ENCODE results near the gene OXCT2.

Gene OXCT2

GRCh38 chr1:39733161-39733560 is 38.0 kb downstream of the OXCT2 start:
- no peak for DNase-seq (ENCODE audit: low read depth)

- no peak for DNase-seq (ENCODE audit: low read depth)
These were observed 38.4 kb downstream of the OXCT2 start for GRCh38 chr1:39732730-39733129.

GRCh38 chr1:39729842-39730241 is 41.3 kb downstream of the OXCT2 start:
- no peak for DNase-seq (ENCODE audit: low read depth)

- DNase-seq (ENCODE audit: low read depth): no peak
These were observed 42.1 kb downstream of the OXCT2 start for GRCh38 chr1:39729030-39729429.

GRCh38 chr1:39727932-39728317 is 43.2 kb downstream of the OXCT2 start:
- DNase-seq (ENCODE audit: low read depth): no peak

GRCh38 chr1:39727221-39727931 is 43.8 kb downstream of the OXCT2 start:
- no peak for DNase-seq (ENCODE audit: low read depth)

- no peak for DNase-seq (ENCODE audit: low read depth)
These were observed 44.5 kb downstream of the OXCT2 start for GRCh38 chr1:39726600-39726999.

GRCh38 chr1:39722495-39722894 is 48.7 kb downstream of the OXCT2 start:
- no peak for DNase-seq (ENCODE audit: low read depth)

GRCh38 chr1:39721664-39722063 is 49.5 kb downstream of the OXCT2 start:
- DNase-seq (ENCODE audit: low read depth): no peak

- no peak for DNase-seq (ENCODE audit: low read depth)
These were observed 50.8 kb downstream of the OXCT2 start for GRCh38 chr1:39720094-39720999.

Measured in T-helper 22 cell (primary cell).